Suprapubic skin (tissue), 4 donors: ENCODE measurements around the gene TRIM9.

ENCODE experiments used
- POLR2A ChIP-seq, 2 donors: fragments of 450-650 bp; IDR thresholded peaks; one replicate each; pipeline ENCODE4 v1.6.1; 2017; ENCODE audit warnings: antibody characterized with exemption in 2 of 2, mild to moderate bottlenecking in 2 of 2, moderate library complexity in 2 of 2
- POLR2AphosphoS5 ChIP-seq, 3 donors: sonication (generic); formaldehyde crosslinking; IDR thresholded peaks; one replicate each; pipeline ENCODE4 v1.6.1; 2017; ENCODE audit warnings: antibody characterized with exemption in 3 of 3
- TF ChIP-seq, protein P1 (sequence below), 2 donors: fragments of 200-600 bp in 1 of 2; fragments of 450-650 bp in 1 of 2; sonication (generic) in 1 of 2; IDR thresholded peaks; one replicate each; pipeline ENCODE4 v1.5.1; 2016 to 2019; ENCODE audit warnings: antibody characterized with exemption in 2 of 2, mild to moderate bottlenecking in 1 of 2, moderate library complexity in 1 of 2

DNA sequence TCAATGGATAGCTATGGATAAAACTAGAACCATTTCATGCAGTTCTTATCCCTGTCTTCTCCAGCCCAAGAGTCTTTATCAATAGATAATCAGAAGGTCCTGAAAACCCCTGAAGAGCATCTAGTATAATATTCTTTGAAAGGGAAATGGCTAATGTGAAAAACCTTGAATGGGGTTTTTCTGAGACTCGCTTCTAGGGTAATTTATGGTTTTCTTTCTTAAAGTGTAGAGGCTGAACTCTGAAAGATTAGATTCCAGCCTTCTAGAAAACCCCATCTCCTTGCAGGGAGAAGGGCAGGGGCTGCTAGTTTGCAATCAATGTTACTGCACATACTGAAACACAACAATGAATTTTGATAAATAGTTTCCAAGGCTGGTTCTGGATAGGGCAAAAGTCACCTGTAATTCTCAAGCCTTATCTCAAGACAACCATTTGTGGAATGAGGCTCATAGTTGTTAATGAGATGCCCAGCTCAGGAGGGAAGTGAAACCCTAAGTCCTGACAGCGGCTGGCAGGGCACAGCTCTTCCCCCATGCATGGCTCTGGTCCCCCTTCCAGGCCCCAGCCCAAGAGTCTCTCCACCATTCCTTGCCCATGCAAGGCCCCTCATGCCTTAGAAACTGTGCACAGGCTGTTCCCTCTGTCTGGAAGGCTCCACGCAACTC lies 116.9 kb downstream of the TRIM9 start:
- TF ChIP-seq, protein P1, sequence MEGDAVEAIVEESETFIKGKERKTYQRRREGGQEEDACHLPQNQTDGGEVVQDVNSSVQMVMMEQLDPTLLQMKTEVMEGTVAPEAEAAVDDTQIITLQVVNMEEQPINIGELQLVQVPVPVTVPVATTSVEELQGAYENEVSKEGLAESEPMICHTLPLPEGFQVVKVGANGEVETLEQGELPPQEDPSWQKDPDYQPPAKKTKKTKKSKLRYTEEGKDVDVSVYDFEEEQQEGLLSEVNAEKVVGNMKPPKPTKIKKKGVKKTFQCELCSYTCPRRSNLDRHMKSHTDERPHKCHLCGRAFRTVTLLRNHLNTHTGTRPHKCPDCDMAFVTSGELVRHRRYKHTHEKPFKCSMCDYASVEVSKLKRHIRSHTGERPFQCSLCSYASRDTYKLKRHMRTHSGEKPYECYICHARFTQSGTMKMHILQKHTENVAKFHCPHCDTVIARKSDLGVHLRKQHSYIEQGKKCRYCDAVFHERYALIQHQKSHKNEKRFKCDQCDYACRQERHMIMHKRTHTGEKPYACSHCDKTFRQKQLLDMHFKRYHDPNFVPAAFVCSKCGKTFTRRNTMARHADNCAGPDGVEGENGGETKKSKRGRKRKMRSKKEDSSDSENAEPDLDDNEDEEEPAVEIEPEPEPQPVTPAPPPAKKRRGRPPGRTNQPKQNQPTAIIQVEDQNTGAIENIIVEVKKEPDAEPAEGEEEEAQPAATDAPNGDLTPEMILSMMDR (IDR thresholded peaks at IDR 0.05), result no peak
- TF ChIP-seq POLR2A (IDR thresholded peaks at IDR 0.05), result no peak
- no peak for TF ChIP-seq POLR2AphosphoS5 (IDR thresholded peaks at IDR 0.05)
